Stimulated activated CD4-positive, alpha-beta T cell treated with anti-CD3 and anti-CD28 coated beads, Interleukin-2, amount 100 ng/mL, for 4 hours (primary cell): ENCODE results near the gene TBXA2R.
A peak's percentile ranks its signal among the peaks of the same experiment; 100 is the strongest.
"Not testable (repeated sequence)": the region's sequence is repeated elsewhere in the genome, so short reads cannot be mapped to it uniquely, and the experiment has no call there.

ENCODE experiments used
- DNase-seq: peaks from one replicate; pipeline ENCODE4 v3.0.0-alpha.2; 2020; ENCODE audit warnings: low read depth

Gene TBXA2R

DNA sequence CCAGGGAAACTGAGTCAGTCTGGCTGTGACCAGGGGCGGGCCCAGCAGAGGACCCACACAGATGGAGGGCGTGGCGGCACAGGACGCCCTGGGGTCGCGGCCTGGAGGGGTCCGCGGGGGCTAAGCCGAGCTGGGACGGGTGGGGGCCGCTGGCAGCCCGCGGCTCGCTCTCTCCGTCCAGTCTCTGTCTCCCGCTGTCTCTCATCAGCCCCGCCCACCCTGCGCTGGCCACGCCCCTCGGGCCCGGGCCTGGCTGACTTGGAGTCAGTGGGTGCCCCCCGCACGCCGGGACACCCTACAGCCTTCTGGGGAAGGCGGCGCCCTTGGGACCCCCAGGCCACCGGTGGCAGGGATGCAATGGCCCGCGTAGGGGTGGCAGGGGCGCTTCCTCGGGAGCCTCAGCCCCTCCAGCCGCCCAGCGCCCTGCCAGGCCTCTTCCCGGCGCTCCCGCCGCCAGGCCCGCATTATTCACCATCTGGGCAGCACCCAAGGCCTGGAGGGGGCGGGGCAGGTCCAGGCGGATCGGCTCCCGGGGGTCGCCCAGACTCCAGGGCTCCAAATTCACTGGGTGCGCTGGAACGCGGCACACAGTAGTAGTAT, at the start of gene TBXA2R:
Gene TBXA2R, minus strand, starts transcription at position 186 of the 600 bp plus-strand sequence. CDS start 6,241 bp downstream, outside the sequence.
- peak; percentile 46 for DNase-seq

DNA sequence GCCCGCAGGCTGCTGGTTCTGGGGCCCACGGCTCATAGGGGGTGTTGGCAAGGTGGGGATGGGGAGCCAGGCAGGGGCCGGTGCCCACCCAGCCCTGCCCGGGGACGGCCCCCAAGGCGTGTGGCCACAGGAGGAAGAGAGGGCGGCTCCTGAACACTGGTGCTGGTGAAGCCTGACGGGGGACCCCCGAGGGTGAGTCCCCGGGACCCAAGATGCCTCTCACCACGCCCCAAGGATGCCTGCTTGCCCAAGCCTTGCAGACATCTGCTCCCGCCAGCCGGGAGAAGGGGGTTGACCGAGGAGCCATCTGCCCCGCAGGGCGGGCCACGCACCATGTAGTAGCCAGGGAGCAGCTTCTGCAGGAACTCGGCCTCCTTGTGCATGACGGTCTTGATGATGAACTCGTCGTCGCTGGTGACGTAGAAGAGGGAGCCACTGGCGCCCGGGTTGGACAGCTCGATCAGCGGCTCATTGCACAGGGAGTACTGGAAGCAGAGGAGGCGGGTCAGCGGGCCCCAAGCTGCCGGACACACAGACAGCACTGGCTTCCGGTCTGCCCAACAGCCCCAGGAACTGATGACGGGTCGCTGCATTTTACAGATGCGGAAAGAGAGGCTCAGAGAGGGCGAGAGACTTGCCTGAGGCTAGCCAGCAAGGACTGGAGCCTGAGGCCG, 49.5 kb upstream of the TBXA2R start:
- DNase-seq, result no peak

DNA sequence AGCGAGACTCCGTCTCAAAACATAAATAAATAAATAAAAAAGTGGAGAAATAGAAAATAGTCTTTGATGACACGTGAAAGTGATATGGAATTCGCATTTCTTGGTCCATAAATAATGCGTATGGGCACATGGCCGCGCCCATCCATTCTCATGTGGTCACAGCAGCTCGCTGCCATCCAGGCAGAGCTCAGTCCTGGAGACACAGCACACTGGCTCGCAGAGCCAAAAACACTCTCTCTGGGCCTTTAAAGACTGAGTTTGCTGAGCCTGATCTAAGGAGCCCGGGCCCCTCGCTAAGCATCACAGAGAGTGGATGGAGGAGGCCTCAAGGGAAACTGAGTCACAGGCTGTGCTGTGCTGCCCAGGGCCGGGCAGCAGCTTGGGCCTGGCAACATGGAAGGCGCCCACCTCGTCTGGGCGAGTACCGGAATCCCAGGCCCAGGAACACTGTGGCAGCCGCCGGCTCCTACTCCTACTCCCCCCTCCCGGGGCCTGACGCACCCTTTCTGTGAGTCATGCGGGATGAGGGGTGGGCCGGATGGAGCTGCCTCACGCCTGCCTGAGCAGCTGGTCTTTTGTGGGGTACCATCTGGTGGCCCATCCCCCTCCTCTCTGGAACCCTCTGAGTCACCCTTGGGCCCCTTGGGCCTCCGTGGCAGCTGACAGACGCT, 48.9 kb upstream of the TBXA2R start:
- DNase-seq, result no peak

DNA sequence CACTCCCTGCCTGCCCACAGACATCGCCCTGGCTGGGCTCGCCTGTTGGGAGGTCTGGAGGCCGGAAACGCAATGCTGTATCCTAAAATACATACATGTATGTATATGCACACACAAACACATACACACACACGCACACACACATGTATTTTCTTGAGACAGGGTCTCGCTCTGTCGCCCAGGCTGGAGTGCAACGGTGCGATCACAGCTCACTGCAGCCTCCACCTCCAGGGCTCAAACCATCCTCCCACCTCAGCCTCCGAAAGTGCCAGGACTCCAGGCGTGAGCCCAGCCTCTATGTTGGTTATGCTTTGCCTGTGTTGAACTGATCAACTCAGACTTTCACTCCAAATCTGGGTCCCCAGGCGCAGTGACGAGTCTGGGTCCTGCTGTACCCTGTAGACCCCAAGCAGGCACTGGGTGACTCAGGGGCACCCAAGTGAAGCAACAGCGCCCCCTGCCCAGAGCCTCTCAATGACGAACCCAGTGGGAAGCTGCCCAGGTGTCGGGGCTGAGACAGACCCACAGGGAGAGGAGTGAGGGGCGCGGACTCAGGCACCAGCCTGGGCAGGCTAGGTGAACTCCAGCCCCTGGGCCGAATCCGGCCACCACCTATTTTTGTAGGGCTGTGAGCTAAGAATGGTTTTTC, 47.3 kb upstream of the TBXA2R start:
- DNase-seq, result no peak

DNA sequence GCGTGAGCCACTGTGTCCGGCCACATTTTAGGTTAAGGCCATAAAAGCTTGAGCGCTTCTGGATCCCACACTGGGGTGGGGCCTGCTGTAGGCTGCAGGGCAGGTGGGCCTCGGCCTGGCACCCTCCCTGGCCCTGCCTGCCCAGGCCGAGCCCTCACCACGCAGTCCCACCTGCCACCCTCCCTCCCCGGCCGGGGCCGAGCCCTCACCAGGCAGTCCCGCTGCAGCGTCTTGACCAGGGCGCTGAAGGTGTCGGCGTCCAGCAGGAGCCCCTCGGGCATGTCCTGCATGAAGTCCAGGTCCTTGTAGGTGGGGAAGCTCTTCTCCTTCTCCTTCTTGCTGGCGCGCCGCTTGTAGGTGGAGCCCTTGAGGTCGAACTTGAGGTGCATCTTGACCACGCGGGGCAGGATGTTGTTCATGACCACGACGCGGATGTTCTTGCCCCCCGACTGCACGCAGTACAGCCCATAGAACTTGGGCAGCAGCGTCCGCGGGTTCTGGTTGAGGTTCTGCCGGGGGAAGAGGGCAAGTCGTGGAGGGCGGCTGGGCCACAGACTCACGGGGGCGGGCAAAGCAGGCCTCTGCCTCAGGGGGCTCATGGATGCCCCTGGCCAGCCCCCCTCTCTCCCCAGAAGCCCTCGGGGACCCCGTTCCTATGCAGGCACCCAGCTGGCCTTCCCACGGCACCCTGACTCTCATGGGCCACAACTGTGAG, 46.6 kb upstream of the TBXA2R start:
- DNase-seq, result no peak

DNA sequence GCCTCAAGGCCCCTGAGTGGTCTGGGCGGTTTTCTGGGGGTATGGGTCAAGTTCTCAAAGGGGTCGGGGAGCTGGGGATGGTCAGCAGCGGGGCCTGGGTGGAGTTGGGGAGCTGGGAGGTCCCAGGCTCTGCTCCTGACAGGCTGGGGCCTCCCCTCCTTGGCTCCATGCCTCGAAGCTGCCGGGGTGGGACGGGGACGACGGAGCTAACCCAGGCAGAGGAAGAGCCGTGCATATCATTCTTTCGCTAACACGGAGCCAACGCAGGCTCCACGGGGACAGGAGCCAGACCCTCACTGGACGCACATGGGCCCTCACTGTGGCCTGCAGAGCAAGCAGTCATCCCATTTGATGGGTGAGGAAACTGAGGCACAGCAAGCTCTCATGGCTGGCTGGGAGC, 45.7 kb upstream of the TBXA2R start:
- no peak for DNase-seq

DNA sequence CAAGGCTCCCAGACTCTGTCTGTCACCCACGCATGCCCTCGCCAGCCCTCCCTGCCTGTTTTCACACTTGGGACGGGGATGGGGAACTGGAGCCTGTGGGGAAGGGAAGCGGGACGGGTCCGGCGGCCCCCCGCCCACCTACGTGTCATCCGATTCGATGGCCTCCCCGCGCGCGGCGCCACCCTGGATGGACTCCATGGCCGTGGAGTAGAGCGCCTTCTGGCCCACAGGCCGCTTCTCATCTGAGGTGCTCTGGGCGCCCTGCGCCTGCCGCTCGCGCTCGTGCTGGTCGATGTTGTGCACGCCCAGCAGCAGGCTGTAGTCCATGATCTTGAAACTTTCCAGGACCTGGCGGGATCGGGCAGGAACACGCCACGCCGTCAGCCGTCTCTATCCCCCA, 45.0 kb upstream of the TBXA2R start:
- DNase-seq, result no peak

DNA sequence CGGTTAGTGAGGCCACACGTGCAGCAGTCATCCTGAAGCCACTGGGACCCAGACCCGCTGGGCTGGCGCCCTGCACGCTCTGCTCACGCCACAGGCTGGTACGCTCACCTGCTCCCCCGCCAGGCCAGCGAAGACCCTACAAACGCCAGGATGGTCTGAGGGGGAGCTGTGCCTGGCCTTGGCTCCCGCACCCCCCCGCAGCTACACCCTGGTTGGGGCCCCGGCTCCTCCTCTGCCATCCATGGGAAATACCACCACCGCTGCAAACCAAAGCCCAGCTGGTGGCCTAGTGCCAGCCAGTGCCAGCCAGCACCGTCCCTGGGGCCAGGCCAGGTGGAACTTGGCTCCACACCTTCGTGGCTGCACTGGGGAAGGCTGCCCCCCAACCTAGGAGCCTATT, 43.2 kb upstream of the TBXA2R start:
- DNase-seq, result no peak

DNA sequence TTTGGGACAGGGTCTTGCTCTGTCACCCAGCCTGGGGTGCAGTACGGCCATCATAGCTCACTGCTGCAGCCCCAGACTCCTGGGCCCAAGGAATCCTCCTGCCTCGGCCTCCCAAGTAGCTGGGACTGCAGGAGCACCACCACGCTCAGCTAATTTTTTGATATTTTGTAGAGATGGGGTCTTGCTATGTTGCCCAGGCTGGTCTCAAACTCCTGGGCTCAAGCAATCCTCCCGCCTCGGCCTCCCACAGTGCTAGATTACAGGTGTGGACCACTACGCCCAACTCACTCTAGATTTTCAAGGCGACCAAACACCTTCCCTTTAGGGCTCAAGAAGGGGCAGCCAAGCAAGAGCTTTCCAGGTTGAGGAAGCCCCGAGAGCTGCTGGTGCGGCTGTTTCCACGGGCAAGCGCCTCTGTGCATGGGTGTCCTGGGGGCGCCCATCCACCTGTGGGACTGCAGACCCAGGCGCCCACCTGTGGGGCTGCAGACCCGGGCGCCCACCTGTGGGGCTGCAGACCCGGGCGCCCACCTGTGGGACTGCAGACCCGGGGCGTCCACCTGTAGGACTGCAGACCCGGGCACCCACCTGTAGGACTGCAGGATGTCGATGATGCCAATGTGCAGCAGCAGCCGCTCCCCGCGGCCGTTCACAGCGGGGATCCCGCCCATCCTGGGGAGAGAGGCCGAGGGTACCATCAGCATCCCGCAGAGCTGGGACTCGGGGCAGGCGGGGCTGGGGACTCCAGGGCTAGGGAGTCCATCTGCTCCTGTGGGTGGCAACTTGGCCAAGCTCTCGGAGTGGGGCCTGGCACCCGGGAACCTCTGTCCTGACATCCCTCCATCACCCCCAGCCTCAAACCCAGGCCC, 41.6 kb upstream of the TBXA2R start:
- no peak for DNase-seq

DNA sequence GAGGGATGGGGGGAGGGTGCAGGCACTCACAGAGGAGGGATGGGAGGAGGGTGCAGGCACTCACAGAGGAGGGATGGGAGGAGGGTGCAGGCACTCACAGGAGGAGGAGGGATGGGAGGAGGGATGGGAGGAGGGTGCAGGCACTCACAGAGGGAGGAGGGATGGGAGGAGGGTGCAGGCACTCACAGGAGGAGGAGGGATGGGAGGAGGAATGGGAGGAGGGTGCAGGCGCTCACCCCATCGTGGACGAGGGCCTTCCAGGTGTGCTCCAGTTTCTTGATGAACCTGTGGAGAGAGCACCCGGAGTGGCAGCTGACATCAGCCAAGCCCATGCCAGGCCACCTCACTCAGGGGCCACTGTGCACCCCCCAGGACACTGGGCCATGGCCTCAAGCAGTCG, 40.4 kb upstream of the TBXA2R start:
- DNase-seq, result not testable (repeated sequence)

DNA sequence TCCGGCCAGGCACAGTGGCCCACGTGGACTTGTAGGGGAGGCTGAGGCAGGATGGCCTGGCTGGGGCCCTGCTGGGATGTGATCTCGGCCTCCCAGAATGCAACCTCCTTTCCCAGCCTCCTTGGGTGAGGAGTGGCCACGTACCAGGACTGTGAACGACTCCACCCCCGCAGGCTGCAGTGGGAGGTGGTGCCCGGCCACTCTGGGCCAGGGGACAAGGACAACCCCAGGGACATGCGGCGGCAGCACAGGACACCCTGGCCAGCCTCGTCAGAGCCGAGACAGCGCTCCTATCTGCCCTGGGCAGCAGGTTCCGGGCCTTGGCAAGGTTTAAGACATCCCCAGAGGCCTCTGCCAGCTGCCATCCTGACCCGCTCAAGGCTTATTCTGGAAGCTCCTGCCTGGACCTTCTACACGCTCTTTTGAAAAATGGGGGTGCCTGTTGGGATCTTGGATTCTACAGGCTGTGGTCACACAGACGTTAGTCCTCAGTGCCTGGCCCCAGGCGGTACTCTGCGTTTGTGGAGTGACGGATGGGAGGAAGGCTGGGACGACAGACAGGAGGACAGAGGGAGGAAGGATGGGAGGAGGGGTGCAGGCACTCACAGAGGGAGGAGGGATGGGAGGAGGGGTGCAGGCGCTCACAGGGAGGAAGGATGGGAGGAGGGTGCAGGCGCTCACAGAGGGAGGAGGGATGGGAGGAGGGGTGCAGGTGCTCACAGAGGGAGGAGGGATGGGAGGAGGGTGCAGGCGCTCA, 39.8 kb upstream of the TBXA2R start:
- DNase-seq, result no peak

DNA sequence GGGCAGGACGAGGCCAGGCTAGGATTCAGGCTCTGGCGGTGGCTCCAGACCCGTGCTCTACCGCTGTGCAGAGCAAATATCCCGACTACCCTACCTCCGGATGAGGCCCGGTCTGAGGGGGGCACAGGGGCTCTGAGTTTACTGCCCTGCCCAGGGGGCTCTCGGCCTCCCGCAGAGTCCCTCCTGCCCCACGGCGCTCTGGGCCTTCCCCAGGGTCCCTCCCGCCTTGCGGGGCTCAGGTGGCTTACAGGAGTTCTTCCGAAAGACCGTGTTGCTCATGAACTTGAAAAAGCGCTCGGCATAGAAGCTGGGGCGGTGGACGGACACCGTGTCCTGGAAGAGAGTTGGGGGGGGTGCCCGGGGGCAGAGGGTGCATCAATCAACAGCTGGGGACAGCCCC, 39.1 kb upstream of the TBXA2R start:
- no peak for DNase-seq

DNA sequence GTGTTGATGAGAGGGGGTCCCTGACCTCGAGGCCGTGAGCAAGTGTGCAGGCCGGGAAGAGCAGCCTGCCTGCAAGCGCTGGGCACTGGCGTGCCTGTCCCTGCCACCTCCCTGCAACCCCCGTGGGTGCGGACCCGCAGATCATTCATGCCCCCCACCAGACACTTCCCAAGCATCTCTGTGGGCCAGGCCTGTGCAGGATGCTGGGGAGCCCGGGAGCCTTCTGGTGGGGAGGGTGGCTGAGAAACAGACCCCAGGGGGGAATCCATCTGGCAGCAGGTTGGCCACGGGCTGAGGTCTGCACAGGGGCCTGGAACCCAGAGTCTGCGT, 38.4 kb upstream of the TBXA2R start:
- DNase-seq, result no peak

DNA sequence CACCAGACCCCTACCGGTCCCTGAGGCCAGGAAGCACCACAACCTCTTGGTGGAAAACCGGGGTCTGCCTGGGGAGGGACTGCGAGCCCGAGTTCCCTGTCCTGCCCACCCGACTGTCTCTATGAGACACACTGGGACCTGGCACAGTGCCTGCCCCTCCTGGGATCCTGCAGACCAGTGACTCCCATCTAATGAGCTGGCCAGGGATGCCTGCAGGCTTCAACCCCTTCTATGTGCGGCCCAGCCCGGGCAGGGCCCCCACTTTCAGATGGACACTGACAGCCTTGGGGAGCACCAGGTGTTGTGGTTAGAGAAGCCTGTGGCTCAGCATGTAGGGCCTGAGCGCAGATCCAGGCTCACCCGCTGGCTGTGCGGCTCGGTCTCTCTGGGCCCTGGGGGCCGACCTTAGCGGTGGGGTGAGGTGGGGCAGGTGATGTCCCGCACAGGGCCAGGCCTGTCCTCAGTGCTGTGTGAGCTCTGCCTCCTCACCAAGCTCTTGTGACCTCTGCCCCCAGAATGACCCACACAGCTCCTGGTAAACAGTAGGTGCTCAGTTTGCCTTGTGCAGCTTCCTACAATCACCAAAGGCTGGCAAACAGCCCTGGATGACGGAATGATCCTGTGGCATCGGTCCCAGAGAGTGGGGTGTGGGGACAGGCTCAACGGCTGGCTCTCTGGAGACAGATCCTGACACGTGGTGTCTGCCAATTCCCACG, 37.8 kb upstream of the TBXA2R start:
- DNase-seq, result no peak

DNA sequence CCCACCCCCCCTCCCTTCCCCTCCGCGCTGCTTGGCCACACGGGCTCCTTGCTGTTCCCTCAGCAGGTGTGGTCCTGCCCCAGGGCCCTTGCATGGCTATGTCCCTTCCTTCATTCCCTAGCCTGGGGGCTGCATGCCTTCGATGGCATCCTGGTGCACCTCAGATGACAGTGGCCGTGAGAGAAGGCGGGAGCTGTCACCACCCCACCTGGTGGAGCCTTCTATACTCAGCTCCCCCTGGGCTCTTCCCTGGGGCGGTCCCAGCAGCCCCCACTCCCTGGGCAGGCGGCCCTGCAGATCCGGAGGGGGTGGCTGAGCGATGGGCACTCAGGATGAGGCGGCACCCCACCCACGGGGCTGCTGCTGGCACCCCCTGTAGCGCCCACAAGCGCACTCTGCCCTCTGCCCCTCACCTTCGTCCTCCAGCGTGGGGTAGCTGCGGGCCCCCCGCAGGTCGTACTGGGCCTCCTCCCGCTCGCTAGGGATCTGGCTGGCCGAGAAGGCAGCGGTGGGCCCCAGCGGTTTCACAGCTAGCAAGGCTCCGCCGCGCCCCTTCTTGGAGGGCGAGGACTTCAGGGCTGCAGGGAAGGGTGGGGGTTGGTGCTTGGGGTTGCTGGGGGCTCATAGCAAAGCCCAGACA, 37.1 kb upstream of the TBXA2R start:
- DNase-seq, result no peak

DNA sequence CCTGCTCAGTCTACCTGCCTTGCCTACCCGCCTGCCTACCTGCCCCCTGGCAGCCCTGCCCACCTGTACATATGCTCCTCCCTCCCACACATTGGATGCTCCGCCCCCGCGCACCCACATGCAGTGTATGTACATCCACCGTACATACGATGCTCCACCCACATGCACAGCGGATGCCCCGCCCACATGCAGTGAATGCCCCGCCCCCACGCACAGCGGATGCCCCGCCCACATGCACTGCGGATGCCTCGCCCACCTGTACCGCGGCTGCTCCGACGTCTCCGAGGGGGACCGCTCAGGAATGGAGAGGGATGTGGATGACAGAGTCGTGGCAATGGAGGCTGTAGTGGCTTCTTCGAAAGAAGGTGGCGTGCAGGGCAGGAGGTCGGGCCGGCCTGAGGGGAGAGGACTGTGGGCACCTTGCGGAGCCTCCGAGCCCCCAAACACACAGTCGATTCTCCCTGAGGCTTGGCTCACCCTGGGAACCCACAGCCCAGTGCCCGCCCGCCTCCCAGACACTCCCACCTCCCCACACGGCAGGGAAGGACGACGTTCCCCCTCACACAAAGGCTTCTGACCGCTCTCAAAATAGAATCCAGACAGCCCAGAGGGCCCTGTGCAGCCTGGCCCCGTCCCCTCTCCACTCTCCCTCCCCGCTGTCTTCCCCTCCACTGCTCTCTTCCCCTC, 36.5 kb upstream of the TBXA2R start:
- peak; percentile 15 for DNase-seq

DNA sequence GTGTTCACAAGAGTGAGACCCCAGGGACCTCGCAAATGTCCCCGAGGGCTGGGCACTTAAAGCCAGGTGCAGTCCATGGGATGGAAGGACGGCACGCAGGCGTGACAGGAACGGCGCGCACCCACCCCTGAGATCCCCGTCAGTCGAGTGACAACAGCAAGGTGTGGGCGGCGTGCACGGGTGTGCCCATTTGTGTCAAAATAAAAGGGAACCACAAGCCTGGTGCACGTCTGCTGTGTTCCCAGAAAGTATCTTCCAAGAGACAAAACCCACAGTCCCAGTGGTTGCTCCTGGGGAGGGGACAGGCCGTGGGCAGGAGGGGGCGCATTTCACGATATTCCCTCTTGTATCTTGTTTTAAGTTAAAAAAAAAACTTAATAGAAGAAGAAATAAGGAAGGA, 35.6 kb upstream of the TBXA2R start:
- no peak for DNase-seq

DNA sequence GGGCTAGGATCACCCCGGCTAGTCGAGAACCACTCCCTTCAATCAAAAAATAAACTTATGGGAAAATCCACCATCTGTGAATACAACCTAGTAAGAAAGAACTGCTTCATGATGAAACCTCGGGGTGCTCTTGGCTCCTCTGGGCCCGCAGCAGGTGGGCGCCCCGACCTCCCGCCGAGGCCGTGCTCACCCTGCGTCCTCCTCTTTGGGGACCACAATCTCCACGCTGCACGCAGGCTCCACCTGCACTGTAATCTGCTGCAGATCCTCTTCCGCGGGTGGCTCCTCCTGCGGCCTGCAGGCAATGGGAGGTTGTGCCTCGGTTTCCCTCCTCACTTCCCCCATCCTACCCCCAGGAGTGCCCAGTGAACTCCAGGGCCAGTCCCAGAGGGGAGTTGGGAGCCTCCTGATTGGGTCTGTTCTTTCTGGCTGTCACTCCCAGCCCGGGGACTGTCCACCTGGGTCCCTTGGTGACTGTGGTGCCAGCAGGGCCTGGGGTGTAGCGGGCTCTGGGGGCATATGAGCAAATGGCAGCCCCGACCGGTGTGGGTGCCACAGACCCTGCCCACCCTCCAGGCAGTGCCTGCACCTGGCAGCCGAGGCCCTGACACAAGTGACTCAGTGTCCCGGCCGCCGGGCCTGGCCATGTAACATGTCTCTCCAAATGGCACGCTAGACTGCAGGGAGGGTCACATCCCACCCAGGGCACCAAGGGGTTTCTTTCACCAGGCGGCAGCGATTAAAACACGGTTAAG, 35.0 kb upstream of the TBXA2R start:
- DNase-seq, result no peak
